ENCODE data around the gene CWF19L2. TPM values are rescaled to one million over a fixed set of nuclear protein-coding genes. Genes with fewer than 3 reads are reported as not detected.
"Not testable (repeated sequence)": the region's sequence is repeated elsewhere in the genome, so short reads cannot be mapped to it uniquely, and the experiment has no call there.

The CWF19L2 gene
- total RNA-seq, 1 experiment from 2014 or later: 17.7 TPM

GRCh38 chr11:107446822-107447431 lies 10.7 kb downstream of the CWF19L2 start:
- in situ Hi-C loops (cut with HindIII; ENCODE audit: low sequenced_read_pairs): no loop called here
- no peak for DNase-seq (ENCODE audit: low spot score)

- DNase-seq (ENCODE audit: low spot score): no peak
- in situ Hi-C loops (cut with HindIII; ENCODE audit: low sequenced_read_pairs): no loop called here
These were observed 14.9 kb downstream of the CWF19L2 start for GRCh38 chr11:107442715-107443215.

- in situ Hi-C loops (cut with HindIII; ENCODE audit: low sequenced_read_pairs): no loop called here
- DNase-seq (ENCODE audit: low spot score): peak; percentile 36
These were observed 17.9 kb downstream of the CWF19L2 start for GRCh38 chr11:107439586-107440167.

GRCh38 chr11:107438148-107438547 lies 19.5 kb downstream of the CWF19L2 start:
- in situ Hi-C loops (cut with HindIII; ENCODE audit: low sequenced_read_pairs): no loop called here
- DNase-seq (ENCODE audit: low spot score): no peak

- in situ Hi-C loops (cut with HindIII; ENCODE audit: low sequenced_read_pairs): no loop called here
- no peak for DNase-seq (ENCODE audit: low spot score)
These were observed 27.1 kb downstream of the CWF19L2 start for GRCh38 chr11:107430525-107430924.

- in situ Hi-C loops (cut with HindIII; ENCODE audit: low sequenced_read_pairs): no loop called here
These were observed 29.9 kb downstream of the CWF19L2 start for GRCh38 chr11:107427569-107428180.

GRCh38 chr11:107413352-107413751 lies 44.3 kb downstream of the CWF19L2 start:
- in situ Hi-C loops (cut with HindIII; ENCODE audit: low sequenced_read_pairs): no loop called here
- no peak for DNase-seq (ENCODE audit: low spot score)

More at GRCh38 chr11:107427569-107428180, 29.9 kb downstream of the CWF19L2 start:
- no peak for DNase-seq (ENCODE audit: low spot score)

- no peak for DNase-seq (ENCODE audit: low spot score)
- in situ Hi-C loops (cut with HindIII; ENCODE audit: low sequenced_read_pairs): no loop called here
These were observed 48.8 kb downstream of the CWF19L2 start for GRCh38 chr11:107408762-107409211.

- in situ Hi-C loops (cut with HindIII; ENCODE audit: low sequenced_read_pairs): no loop called here
- DNase-seq (ENCODE audit: low spot score): no peak
These were observed 52.4 kb downstream of the CWF19L2 start for GRCh38 chr11:107405260-107405659.

- DNase-seq (ENCODE audit: low spot score); in situ Hi-C loops (cut with HindIII; ENCODE audit: low sequenced_read_pairs): not testable (repeated sequence)
These were observed 56.5 kb downstream of the CWF19L2 start for GRCh38 chr11:107401131-107401530.

- DNase-seq (ENCODE audit: low spot score): no peak
- in situ Hi-C loops (cut with HindIII; ENCODE audit: low sequenced_read_pairs): no loop called here
These were observed 60.3 kb downstream of the CWF19L2 start for GRCh38 chr11:107397357-107397756.

GRCh38 chr11:107392611-107393010 lies 65.0 kb downstream of the CWF19L2 start:
- in situ Hi-C loops (cut with HindIII; ENCODE audit: low sequenced_read_pairs): no loop called here

GRCh38 chr11:107390701-107391100 lies 66.9 kb downstream of the CWF19L2 start:
- in situ Hi-C loops (cut with HindIII; ENCODE audit: low sequenced_read_pairs); DNase-seq (ENCODE audit: low spot score): not testable (repeated sequence)

More at GRCh38 chr11:107392611-107393010, 65.0 kb downstream of the CWF19L2 start:
- DNase-seq (ENCODE audit: low spot score): peak; percentile 47

- DNase-seq (ENCODE audit: low spot score): peak; percentile 63
- in situ Hi-C loops (cut with HindIII; ENCODE audit: low sequenced_read_pairs): no loop called here
These were observed 70.0 kb downstream of the CWF19L2 start for GRCh38 chr11:107387666-107388065.

- in situ Hi-C loops (cut with HindIII; ENCODE audit: low sequenced_read_pairs): no loop called here
- no peak for DNase-seq (ENCODE audit: low spot score)
These were observed 72.2 kb downstream of the CWF19L2 start for GRCh38 chr11:107385361-107385981.

GRCh38 chr11:107384144-107384852 lies 73.3 kb downstream of the CWF19L2 start:
- no peak for DNase-seq (ENCODE audit: low spot score)
- in situ Hi-C loops (cut with HindIII; ENCODE audit: low sequenced_read_pairs): no loop called here

GRCh38 chr11:107372439-107372838 lies 85.2 kb downstream of the CWF19L2 start:
- DNase-seq (ENCODE audit: low spot score): no peak
- in situ Hi-C loops (cut with HindIII; ENCODE audit: low sequenced_read_pairs): no loop called here

- in situ Hi-C loops (cut with HindIII; ENCODE audit: low sequenced_read_pairs): no loop called here
- DNase-seq (ENCODE audit: low spot score): no peak
These were observed 87.2 kb downstream of the CWF19L2 start for GRCh38 chr11:107370390-107370789.

GRCh38 chr11:107359701-107360100 lies 97.9 kb downstream of the CWF19L2 start:
- no peak for DNase-seq (ENCODE audit: low spot score)

More at GRCh38 chr11:107359701-107360100, 97.9 kb downstream of the CWF19L2 start:
- in situ Hi-C loops (cut with HindIII; ENCODE audit: low sequenced_read_pairs): no loop called here

All from G401 (cell line).